ENCODE results near the gene GPATCH2L.

GRCh38 chr14:76133103-76133502 lies 18.6 kb upstream of the GPATCH2L start:
- no peak for TF ChIP-seq CTCF (IDR thresholded peaks at IDR 0.05)
- no peak for TF ChIP-seq POLR2A (IDR thresholded peaks at IDR 0.05)

Measured in uterus (tissue), 2 donors.